Activated CD8-positive, alpha-beta T cell treated with anti-CD3 and anti-CD28 coated beads for 36 hours (primary cell): Measurements from ENCODE around the gene IL6. TPM values are rescaled to one million over a fixed set of nuclear protein-coding genes. Genes with fewer than 3 reads are reported as not detected.
"Not testable (repeated sequence)": the region's sequence is repeated elsewhere in the genome, so short reads cannot be mapped to it uniquely, and the experiment has no call there.

ENCODE experiments used
- ATAC-seq: fragments of 200-7000 bp; cut with Tn5 transposase; one replicate; pipeline ENCODE4 v1.10.0; 2021; ENCODE audit warnings: mild to moderate bottlenecking, moderate library complexity
- CTCF ChIA-PET: fragments of 350-600 bp; sonication (Branson Sonifier 250); formaldehyde crosslinking; loops from one replicate; lab custom pipeline; 2021; ENCODE audit warnings: antibody characterized with exemption; lab: Charles Lee
- POLR2A ChIA-PET: fragments of 350-600 bp; sonication (Branson Sonifier 250); formaldehyde crosslinking; loops from one replicate; lab custom pipeline; 2021; ENCODE audit warnings: antibody characterized with exemption; lab: Charles Lee
- DNase-seq: peaks from one replicate; pipeline ENCODE4 v3.0.0-alpha.2; 2020
- H3K27ac Mint-ChIP-seq: one replicate; pipeline ENCODE4 v1.8.0; 2021; ENCODE audit warnings: mild to moderate bottlenecking, mixed read lengths
- H3K27me3 Mint-ChIP-seq: one replicate; pipeline ENCODE4 v1.8.0; 2021; ENCODE audit warnings: mixed read lengths
- H3K36me3 Mint-ChIP-seq: one replicate; pipeline ENCODE4 v1.8.0; 2021; ENCODE audit warnings: low read depth, mixed read lengths
- H3K4me1 Mint-ChIP-seq: one replicate; pipeline ENCODE4 v1.8.0; 2021; ENCODE audit warnings: low read depth, mixed read lengths
- H3K4me3 Mint-ChIP-seq: one replicate; pipeline ENCODE4 v1.8.0; 2021; ENCODE audit warnings: mild to moderate bottlenecking, moderate library complexity, mixed read lengths
- H3K9me3 Mint-ChIP-seq: one replicate; pipeline ENCODE4 v1.8.0; 2021; ENCODE audit warnings: mixed read lengths
- intact Hi-C: fragments of 100-400 bp; cut with micrococcal nuclease; formaldehyde crosslinking; loops from one replicate; pipeline ENCODE4 v1.10.0; 2022
- total RNA-seq, 2 experiments: library from RNA; stranded (reverse); gene quantifications; one replicate each; pipeline ENCODE4 v1.2.3, GENCODE V29; 2021
- TF ChIP-seq, protein P1 (sequence below): fragments of 200-600 bp; IDR thresholded peaks from one replicate; pipeline ENCODE4 v1.8.0; 2022; ENCODE audit warnings: antibody characterized with exemption, mild to moderate bottlenecking

The IL6 gene
- not detected for total RNA-seq

GRCh38 chr7:22726907-22727713, at the start of gene IL6:
TSS of gene IL6 (plus strand) at chr7:22727200. CDS start at chr7:22727263, 63 bp downstream.
- ChIA-PET CTCF (interaction anchor here (0.6 to 13.9 kb wide), 39 partner anchors 8 to 595 kb away, joined by 3 to 392 read pairs (median 3); partner anchors contain the start of gene STEAP1B), POLR2A (interaction anchor here (0.6 to 1.2 kb wide), 5 partner anchors 28 to 168 kb away, joined by 3 to 4 read pairs (median 3); no protein-coding TSS in a partner anchor)
- Mint-ChIP-seq H3K36me3 (no peaks in the 10 kb centered on the region), H3K4me1 (peaks cover 23% of the 10 kb centered on the region), H3K9me3 (no peaks in the 10 kb centered on the region), H3K27me3 (peaks cover 46% of the 10 kb centered on the region), H3K4me3 (peak within 1 kb of the TSS; percentile 25), H3K27ac (no peak within 1 kb of the TSS)
- peak; percentile 42 for ATAC-seq
- peak; percentile 9 for DNase-seq
- TF ChIP-seq, protein P1, sequence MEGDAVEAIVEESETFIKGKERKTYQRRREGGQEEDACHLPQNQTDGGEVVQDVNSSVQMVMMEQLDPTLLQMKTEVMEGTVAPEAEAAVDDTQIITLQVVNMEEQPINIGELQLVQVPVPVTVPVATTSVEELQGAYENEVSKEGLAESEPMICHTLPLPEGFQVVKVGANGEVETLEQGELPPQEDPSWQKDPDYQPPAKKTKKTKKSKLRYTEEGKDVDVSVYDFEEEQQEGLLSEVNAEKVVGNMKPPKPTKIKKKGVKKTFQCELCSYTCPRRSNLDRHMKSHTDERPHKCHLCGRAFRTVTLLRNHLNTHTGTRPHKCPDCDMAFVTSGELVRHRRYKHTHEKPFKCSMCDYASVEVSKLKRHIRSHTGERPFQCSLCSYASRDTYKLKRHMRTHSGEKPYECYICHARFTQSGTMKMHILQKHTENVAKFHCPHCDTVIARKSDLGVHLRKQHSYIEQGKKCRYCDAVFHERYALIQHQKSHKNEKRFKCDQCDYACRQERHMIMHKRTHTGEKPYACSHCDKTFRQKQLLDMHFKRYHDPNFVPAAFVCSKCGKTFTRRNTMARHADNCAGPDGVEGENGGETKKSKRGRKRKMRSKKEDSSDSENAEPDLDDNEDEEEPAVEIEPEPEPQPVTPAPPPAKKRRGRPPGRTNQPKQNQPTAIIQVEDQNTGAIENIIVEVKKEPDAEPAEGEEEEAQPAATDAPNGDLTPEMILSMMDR, result no peak
- intact Hi-C loops, result loop anchor here (1.0 to 5.0 kb wide), 3 partner anchors 65 to 330 kb away; no protein-coding TSS in a partner anchor

DNA sequence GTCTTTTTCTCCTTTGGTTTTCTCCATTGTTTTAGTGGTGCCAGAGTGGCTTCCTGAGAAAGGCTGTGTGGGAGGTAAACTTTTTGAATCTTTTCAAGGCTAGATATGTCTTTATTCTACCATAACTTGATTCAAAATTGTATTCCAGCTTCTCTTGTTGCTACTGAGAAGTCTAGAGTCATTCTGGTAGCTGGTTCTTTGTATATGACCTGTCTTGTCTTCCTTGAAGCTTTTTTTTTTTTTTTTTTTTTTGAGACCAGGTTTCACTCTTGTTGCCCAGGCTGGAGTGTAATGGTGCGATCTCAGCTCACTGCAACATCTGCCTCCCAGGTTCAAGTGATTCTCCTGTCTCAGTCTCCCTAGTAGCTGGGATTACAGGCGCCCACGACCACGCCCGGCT, 49.7 kb upstream of the IL6 start:
- Mint-ChIP-seq H3K27ac (peak overlapping the region; percentile 70), H3K27me3 (peaks cover 12% of the 10 kb centered on the region), H3K4me1 (peaks cover 70% of the 10 kb centered on the region)
- CTCF ChIA-PET, result interaction anchor here (0.9 to 2.3 kb wide), 3 partner anchors 20 to 116 kb away, joined by 3 to 10 read pairs (median 3); partner anchors contain the start of gene IL6
- DNase-seq, H3K36me3 Mint-ChIP-seq, intact Hi-C loops, H3K4me3 Mint-ChIP-seq, H3K9me3 Mint-ChIP-seq, POLR2A ChIA-PET: not testable (repeated sequence)
- ATAC-seq, result peak; percentile 54

DNA sequence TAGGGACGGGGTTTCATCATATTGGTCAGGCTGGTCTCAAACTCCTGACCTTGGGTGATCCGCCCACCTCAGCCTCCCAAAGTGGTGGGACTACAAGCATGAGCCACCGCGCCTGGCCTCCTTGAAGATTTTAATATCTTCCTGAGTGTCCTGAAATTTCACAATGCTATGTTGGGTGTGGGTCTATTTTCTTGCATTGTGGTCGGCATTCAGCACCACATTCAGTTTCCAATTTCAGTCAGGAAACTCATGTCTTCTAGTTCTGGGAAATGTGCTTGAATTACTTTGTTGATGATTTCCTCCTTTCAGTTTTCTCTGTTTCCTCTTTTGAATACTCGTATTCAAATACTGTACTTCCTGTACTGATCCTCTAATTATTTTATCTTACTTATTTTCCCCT, 49.3 kb upstream of the IL6 start:
- Mint-ChIP-seq H3K36me3 (no peaks in the 10 kb centered on the region), H3K9me3 (peaks cover 3% of the 10 kb centered on the region), H3K27ac (peak overlapping the region; percentile 70), H3K4me3 (no peak overlapping the region), H3K27me3 (peaks cover 12% of the 10 kb centered on the region), H3K4me1 (peaks cover 66% of the 10 kb centered on the region)
- ChIA-PET CTCF (interaction anchor here (0.9 to 1.8 kb wide), 3 partner anchors 16 to 116 kb away, joined by 3 to 6 read pairs (median 3); no protein-coding TSS in a partner anchor), POLR2A (no interaction called here)
- ATAC-seq, result peak; percentile 18
- peak; percentile 35 for DNase-seq
- intact Hi-C loops, result no loop called here
- TF ChIP-seq, protein P1, result no peak

- CTCF ChIA-PET, result interaction anchor here (1.1 to 2.6 kb wide), 3 partner anchors 18 to 45 kb away, joined by 4 to 7 read pairs (median 4); no protein-coding TSS in a partner anchor
- TF ChIP-seq, protein P1, result no peak
- H3K9me3 Mint-ChIP-seq, result no peaks in the 10 kb centered on the region
- H3K27me3 Mint-ChIP-seq, result peaks cover 20% of the 10 kb centered on the region
- ATAC-seq, result peak; percentile 26
- H3K4me3 Mint-ChIP-seq, result no peak overlapping the region
- no peak overlapping the region for H3K27ac Mint-ChIP-seq
- DNase-seq, result peak; percentile 19
- intact Hi-C loops, result no loop called here
- POLR2A ChIA-PET, result interaction anchor here (1.0 kb wide), 1 partner anchor 21 kb away, joined by 3 read pairs; no protein-coding TSS in a partner anchor
- no peaks in the 10 kb centered on the region for H3K36me3 Mint-ChIP-seq
- H3K4me1 Mint-ChIP-seq, result peaks cover 45% of the 10 kb centered on the region
Observed at GRCh38 chr7:22680482-22680911, 46.5 kb upstream of the IL6 start.

GRCh38 chr7:22681312-22681711, 45.7 kb upstream of the IL6 start:
- no peak for ATAC-seq
- DNase-seq, result no peak
- peaks cover 23% of the 10 kb centered on the region for H3K27me3 Mint-ChIP-seq
- no peak overlapping the region for H3K27ac Mint-ChIP-seq
- intact Hi-C loops, result no loop called here
- peaks cover 38% of the 10 kb centered on the region for H3K4me1 Mint-ChIP-seq
- H3K4me3 Mint-ChIP-seq, result no peak overlapping the region
- CTCF ChIA-PET, result interaction anchor here (1.1 to 2.6 kb wide), 3 partner anchors 18 to 44 kb away, joined by 4 to 7 read pairs (median 4); no protein-coding TSS in a partner anchor
- no peaks in the 10 kb centered on the region for H3K9me3 Mint-ChIP-seq
- H3K36me3 Mint-ChIP-seq, result no peaks in the 10 kb centered on the region
- TF ChIP-seq, protein P1, result no peak
- POLR2A ChIA-PET, result no interaction called here
